SU-DHL-6 (cell line): ENCODE measurements around the gene H2BW2.

Experiments
- CTCF ChIP-seq: fragments of 200-600 bp; sonication (generic); IDR thresholded peaks from one replicate; pipeline ENCODE4 v1.5.1; 2017; ENCODE audit warnings: antibody characterized with exemption, mild to moderate bottlenecking, low read length, moderate library complexity; ENCODE audit not compliant: insufficient read depth, poor library complexity, severe bottlenecking
- EZH2phosphoT487 ChIP-seq: fragments of 200-600 bp; sonication (generic), shearing (Covaris generic); conservative IDR thresholded peaks from 2 replicates; pipeline ENCODE4 v1.6.1; 2018; ENCODE audit warnings: mild to moderate bottlenecking, antibody characterized with exemption, low read length, moderate library complexity, mixed read lengths

- no peak for TF ChIP-seq CTCF
- TF ChIP-seq EZH2phosphoT487, result no peak
These were observed 40.5 kb upstream of the H2BW2 start for GRCh38 chrX:103999234-103999633.
